ENCODE data around the gene GAN.

The GAN gene

GRCh38 chr16:81432937-81433557, 118.3 kb downstream of the GAN start:
- DNase-seq: no peak

- no peak for DNase-seq
These were observed 120.3 kb downstream of the GAN start for GRCh38 chr16:81435103-81435502.

GRCh38 chr16:81435567-81435966, 120.8 kb downstream of the GAN start:
- no peak for DNase-seq

GRCh38 chr16:81436386-81436785, 121.6 kb downstream of the GAN start:
- DNase-seq: no peak

GRCh38 chr16:81437865-81438264, 123.1 kb downstream of the GAN start:
- DNase-seq: no peak

Measured in effector CD4-positive, alpha-beta T cell (primary cell).